Esophagus muscularis mucosa (tissue), 4 donors: ENCODE results near the gene MRPL14. TPM values are rescaled to one million over a fixed set of nuclear protein-coding genes. Genes with fewer than 3 reads are reported as not detected.

Experiments
- DNase-seq: peaks from one replicate; pipeline ENCODE4 v3.0.0-alpha.2; 2017; ENCODE audit errors: extremely low spot score
- H3K27ac ChIP-seq, 4 donors: fragments of 200-600 bp; sonication (generic); replicated peaks in 1 of 4; 1 replicate in 3 of 4; 2 replicates in 1 of 4; pipeline ENCODE4 v1.5.1; 2016 to 2019; ENCODE audit warnings: mild to moderate bottlenecking in 1 of 4
- H3K27me3 ChIP-seq, 4 donors: fragments of 200-600 bp; sonication (generic); one replicate each; pipeline versions ENCODE4 v1.5.1 to v1.6.0; 2016 to 2019
- H3K36me3 ChIP-seq, 4 donors: fragments of 200-600 bp; sonication (generic); one replicate each; pipeline ENCODE4 v1.5.1; 2016 to 2019
- H3K4me1 ChIP-seq, 4 donors: fragments of 200-600 bp; sonication (generic); one replicate each; pipeline ENCODE4 v1.5.1; 2016 to 2019
- H3K4me3 ChIP-seq, 4 donors: fragments of 200-600 bp; sonication (generic); 1 replicate in 2 of 4; 2 replicates in 2 of 4; pipeline ENCODE4 v1.5.1; 2016 to 2019; ENCODE audit warnings: mild to moderate bottlenecking in 4 of 4, moderate library complexity in 1 of 4
- H3K9me3 ChIP-seq, 4 donors: fragments of 200-600 bp; sonication (generic); 1 replicate in 3 of 4; 2 replicates in 1 of 4; pipeline ENCODE4 v1.5.1; 2016 to 2019
- CTCF ChIP-seq, 3 experiments: fragments of 200-600 bp in 2 of 3; fragments of 450-650 bp in 1 of 3; sonication (generic) in 2 of 3; IDR thresholded peaks; one replicate each; pipeline ENCODE4 v1.5.1; 2017 to 2019; ENCODE audit warnings: antibody characterized with exemption in 3 of 3, mild to moderate bottlenecking in 2 of 3, moderate library complexity in 1 of 3
- EP300 ChIP-seq: sonication (generic); formaldehyde crosslinking; IDR thresholded peaks from one replicate; pipeline ENCODE4 v1.6.1; 2017; ENCODE audit warnings: antibody characterized with exemption
- POLR2A ChIP-seq: fragments of 450-650 bp; IDR thresholded peaks from one replicate; pipeline ENCODE4 v1.6.1; 2017; ENCODE audit warnings: antibody characterized with exemption, moderate library complexity, mild to moderate bottlenecking, low read depth
- POLR2AphosphoS5 ChIP-seq, 2 donors: sonication (generic); formaldehyde crosslinking; IDR thresholded peaks; one replicate each; pipeline ENCODE4 v1.6.1; 2017; ENCODE audit warnings: antibody characterized with exemption in 2 of 2
- WGBS: methylation state at CpG from one replicate; pipeline ENCODE4 v1.1.5; 2018; 5-methylcytosine and 5-hydroxymethylcytosine counted together
- intact Hi-C: fragments of 100-400 bp; cut with DNase I; formaldehyde crosslinking; loops from one replicate; pipeline ENCODE4 v1.15.1; 2023
- total RNA-seq, 4 donors: library from RNA; depleted of rRNA; stranded (reverse); fragments of >200 nt; gene quantifications; one replicate each; pipeline versions ENCODE4 v1.1.0 to v1.2.1, GENCODE V29; 2016

The MRPL14 gene
- total RNA-seq, 4 donors from 2014 or later = 30.3 to 44.2 (median 41.1) TPM

- Histone ChIP-seq H3K9me3 (no peaks in the 10 kb centered on the region), H3K36me3 (no peaks in the 10 kb centered on the region), H3K4me1 (peaks cover 29 to 43% (median 41%) of the 10 kb centered on the region in 4 donors), H3K4me3 (no peak overlapping the region), H3K27me3 (peaks cover 0 to 3% (median 0%) of the 10 kb centered on the region in 4 donors), H3K27ac (no peak overlapping the region)
- TF ChIP-seq POLR2A (no peak), POLR2AphosphoS5 (IDR thresholded peaks at IDR 0.05) (peak in 1 of 2 donors; percentile 54), EP300 (no peak), CTCF (IDR thresholded peaks at IDR 0.05) (peak; percentile 88 to 97 (median 95))
- no peak for DNase-seq
- intact Hi-C loops = loop anchor here (2.0 kb wide), 1 partner anchor 412 kb away; no protein-coding TSS in a partner anchor
- WGBS = 20% methylated on average over 7 of the region's 8 CpGs
These were observed 48.2 kb downstream of the MRPL14 start for GRCh38 chr6:44078827-44079671.

GRCh38 chr6:44078219-44078826 lies 48.9 kb downstream of the MRPL14 start:
- Histone ChIP-seq H3K9me3 (no peaks in the 10 kb centered on the region), H3K27me3 (peaks cover 0 to 3% (median 0%) of the 10 kb centered on the region in 4 donors), H3K27ac (no peak overlapping the region), H3K36me3 (no peaks in the 10 kb centered on the region), H3K4me3 (no peak overlapping the region), H3K4me1 (peaks cover 36 to 50% (median 48%) of the 10 kb centered on the region in 4 donors)
- WGBS = 96% methylated on average over 5 of the region's 6 CpGs
- TF ChIP-seq EP300 (no peak), POLR2A (no peak), POLR2AphosphoS5 (IDR thresholded peaks at IDR 0.05) (no peak), CTCF (IDR thresholded peaks at IDR 0.05) (no peak)
- intact Hi-C loops = loop anchor here (2.0 kb wide), 1 partner anchor 412 kb away; no protein-coding TSS in a partner anchor
- no peak for DNase-seq

GRCh38 chr6:44077214-44077946 lies 49.9 kb downstream of the MRPL14 start:
- WGBS = 85% methylated on average over 8 of the region's 8 CpGs
- intact Hi-C loops = no loop called here
- peak overlapping the region in 1 of 4 donors; percentile 92 for H3K27ac ChIP-seq
- H3K36me3 ChIP-seq = no peaks in the 10 kb centered on the region
- no peaks in the 10 kb centered on the region for H3K9me3 ChIP-seq
- no peak for TF ChIP-seq POLR2AphosphoS5 (IDR thresholded peaks at IDR 0.05)
- TF ChIP-seq EP300 = no peak
- TF ChIP-seq CTCF (IDR thresholded peaks at IDR 0.05) = no peak
- peaks cover 36 to 58% (median 56%) of the 10 kb centered on the region in 4 donors for H3K4me1 ChIP-seq
- DNase-seq = no peak
- H3K4me3 ChIP-seq = no peak overlapping the region
- peaks cover 0 to 3% (median 0%) of the 10 kb centered on the region in 4 donors for H3K27me3 ChIP-seq

GRCh38 chr6:44076356-44077213 lies 50.7 kb downstream of the MRPL14 start:
- DNase-seq = no peak
- Histone ChIP-seq H3K4me1 (peaks cover 36 to 66% (median 60%) of the 10 kb centered on the region in 4 donors), H3K36me3 (no peaks in the 10 kb centered on the region), H3K27me3 (peaks cover 0 to 3% (median 0%) of the 10 kb centered on the region in 4 donors), H3K9me3 (no peaks in the 10 kb centered on the region), H3K27ac (peak overlapping the region in 2 of 4 donors; percentile 88 to 92), H3K4me3 (peak overlapping the region; percentile 20 to 39 (median 30))
- no peak for TF ChIP-seq POLR2AphosphoS5 (IDR thresholded peaks at IDR 0.05)
- no peak for TF ChIP-seq CTCF (IDR thresholded peaks at IDR 0.05)
- intact Hi-C loops = loop anchor here (1.0 kb wide), 1 partner anchor 307 kb away; no protein-coding TSS in a partner anchor
- 9% methylated on average over 35 of the region's 49 CpGs for WGBS
